ENCODE results near the gene ALG12. TPM values are rescaled to one million over a fixed set of nuclear protein-coding genes. Genes with fewer than 3 reads are reported as not detected.

ALG12 gene
- total and polyA plus RNA-seq, 4 donors, result 3.0 to 18.7 (median 13.5) TPM

DNA sequence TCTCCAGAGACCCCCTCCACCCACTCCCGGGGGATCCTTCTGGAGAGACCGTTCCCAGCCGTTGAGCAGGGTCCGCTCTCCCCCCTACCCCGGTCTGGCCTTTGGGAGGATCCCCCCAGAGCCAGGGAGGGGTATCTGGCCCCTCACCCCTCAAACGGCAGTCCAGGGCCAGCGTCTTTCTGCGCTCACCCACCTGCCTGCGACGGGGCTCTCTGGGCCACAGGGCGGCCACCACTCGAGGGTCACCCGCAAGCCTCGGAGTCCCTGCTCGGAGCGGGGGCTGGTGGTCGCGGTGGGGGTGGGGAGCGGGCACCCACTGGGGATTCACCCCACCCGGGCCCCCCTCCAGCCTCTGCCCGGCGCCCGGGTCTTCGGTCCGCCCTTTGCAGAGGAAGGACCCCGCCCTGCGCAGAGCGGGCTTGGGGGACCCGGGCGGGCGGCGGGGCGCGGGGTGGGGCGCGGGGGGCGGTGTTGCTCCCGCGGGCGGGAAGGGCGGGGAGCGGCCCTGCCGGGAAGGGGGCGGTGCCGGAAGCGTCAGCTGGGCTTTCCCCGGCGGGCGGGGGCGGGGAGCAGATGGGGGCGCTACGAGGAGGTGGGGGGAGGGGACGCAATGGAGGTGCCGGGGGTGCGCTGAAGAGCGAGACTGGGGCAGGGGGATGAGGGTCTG lies 16.8 kb upstream of the ALG12 start:
- Histone ChIP-seq H3K27ac (ENCODE audit: low read depth in 1 of 2, low read length in 2 of 2) (peak overlapping the region; percentile 61 to 72), H3K9me3 (ENCODE audit: control insufficient read depth, low read length) (no peaks in the 10 kb centered on the region), H3K27me3 (ENCODE audit: control insufficient read depth in 1 of 2, insufficient read depth in 2 of 2, low read length in 1 of 2) (no peaks in the 10 kb centered on the region), H3K36me3 (ENCODE audit: control insufficient read depth in 1 of 2, insufficient read depth in 2 of 2, low read length in 1 of 2) (no peaks in the 10 kb centered on the region), H3K4me3 (ENCODE audit: low read length in 2 of 2) (no peak overlapping the region), H3K4me1 (ENCODE audit: control insufficient read depth in 1 of 2, insufficient read depth in 2 of 2, low read length in 2 of 2) (peaks cover 1 to 2% of the 10 kb centered on the region in 2 donors)
- intact Hi-C loops (cut with DNase I), result loop anchor here in 1 of 2 donors (2.0 to 5.0 kb wide), 2 partner anchors 16 to 272 kb away; partner anchors contain the start of genes ALG12 and CRELD2
- WGBS, 2 donors, result 16 to 29% methylated on average over 34 to 56 of the region's 56 CpGs
- DNase-seq, result peak; percentile 94 to 96
- ATAC-seq (ENCODE audit: low FRiP score), result peak; percentile 54

DNA sequence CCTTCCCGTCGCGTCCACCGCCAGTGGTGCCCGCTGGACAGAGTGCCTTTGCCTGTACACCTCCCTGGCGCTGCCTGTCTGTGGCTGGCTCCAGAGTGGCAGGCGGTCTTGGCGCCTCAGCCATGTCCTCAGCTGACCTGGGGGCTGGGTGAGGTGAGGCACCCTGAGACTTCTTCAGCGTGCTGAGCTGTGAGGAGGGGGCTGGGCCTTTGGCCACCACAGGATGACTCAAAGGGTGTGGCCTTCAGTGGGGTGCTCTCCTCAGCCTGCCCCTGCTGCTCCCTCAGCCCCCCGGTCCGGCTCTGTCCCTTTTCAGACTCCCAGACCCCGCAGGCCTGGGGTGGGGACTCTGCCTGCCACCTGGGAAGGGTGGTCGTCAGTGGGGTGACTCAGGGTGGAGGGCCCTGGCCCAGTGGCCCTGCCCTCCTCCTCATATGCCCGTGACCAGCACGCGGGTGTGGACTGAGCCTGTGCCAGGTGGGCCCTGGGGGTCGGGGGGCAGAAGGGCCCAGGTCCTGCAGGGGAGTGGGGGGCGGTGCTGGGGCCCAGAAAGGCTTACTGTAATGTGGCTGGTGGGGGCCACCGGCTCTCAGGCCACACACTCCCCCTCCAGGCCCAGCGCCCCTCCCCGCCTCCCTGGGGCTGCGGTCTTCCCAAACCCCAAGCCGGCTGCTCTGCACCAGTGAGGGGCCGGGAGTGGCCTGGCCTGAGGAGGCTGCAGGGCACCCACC lies 16.1 kb upstream of the ALG12 start:
- H3K36me3 ChIP-seq (ENCODE audit: control insufficient read depth in 1 of 2, insufficient read depth in 2 of 2, low read length in 1 of 2), result no peaks in the 10 kb centered on the region
- peaks cover 1 to 2% of the 10 kb centered on the region in 2 donors for H3K4me1 ChIP-seq (ENCODE audit: control insufficient read depth in 1 of 2, insufficient read depth in 2 of 2, low read length in 2 of 2)
- H3K9me3 ChIP-seq (ENCODE audit: control insufficient read depth, low read length), result no peaks in the 10 kb centered on the region
- no peak for ATAC-seq (ENCODE audit: low FRiP score)
- H3K4me3 ChIP-seq (ENCODE audit: low read length in 2 of 2), result no peak overlapping the region
- peak in 1 of 2 donors; percentile 80 for DNase-seq
- WGBS, 2 donors, result 44 to 49% methylated on average over 19 to 24 of the region's 24 CpGs
- H3K27me3 ChIP-seq (ENCODE audit: control insufficient read depth in 1 of 2, insufficient read depth in 2 of 2, low read length in 1 of 2), result no peaks in the 10 kb centered on the region
- intact Hi-C loops (cut with DNase I), result loop anchor here in 1 of 2 donors (2.0 to 5.0 kb wide), 2 partner anchors 16 to 273 kb away; partner anchors contain the start of genes ALG12 and CRELD2
- peak overlapping the region; percentile 61 to 72 for H3K27ac ChIP-seq (ENCODE audit: low read depth in 1 of 2, low read length in 2 of 2)

GRCh38 chr22:49933236-49934159 lies 15.3 kb upstream of the ALG12 start:
- intact Hi-C loops (cut with DNase I), result loop anchor here in 1 of 2 donors (2.0 to 5.0 kb wide), 2 partner anchors 15 to 274 kb away; partner anchors contain the start of genes ALG12 and CRELD2
- 68 to 77% methylated on average over 27 of the region's 27 CpGs for WGBS, 2 donors
- Histone ChIP-seq H3K4me3 (ENCODE audit: low read length in 2 of 2) (no peak overlapping the region), H3K36me3 (ENCODE audit: control insufficient read depth in 1 of 2, insufficient read depth in 2 of 2, low read length in 1 of 2) (no peaks in the 10 kb centered on the region), H3K4me1 (ENCODE audit: control insufficient read depth in 1 of 2, insufficient read depth in 2 of 2, low read length in 2 of 2) (peaks cover 1 to 2% of the 10 kb centered on the region in 2 donors), H3K9me3 (ENCODE audit: control insufficient read depth, low read length) (no peaks in the 10 kb centered on the region), H3K27me3 (ENCODE audit: control insufficient read depth in 1 of 2, insufficient read depth in 2 of 2, low read length in 1 of 2) (no peaks in the 10 kb centered on the region), H3K27ac (ENCODE audit: low read depth in 1 of 2, low read length in 2 of 2) (peak overlapping the region in 1 of 2 donors; percentile 61)
- ATAC-seq (ENCODE audit: low FRiP score) (no peak), DNase-seq (no peak)

DNA sequence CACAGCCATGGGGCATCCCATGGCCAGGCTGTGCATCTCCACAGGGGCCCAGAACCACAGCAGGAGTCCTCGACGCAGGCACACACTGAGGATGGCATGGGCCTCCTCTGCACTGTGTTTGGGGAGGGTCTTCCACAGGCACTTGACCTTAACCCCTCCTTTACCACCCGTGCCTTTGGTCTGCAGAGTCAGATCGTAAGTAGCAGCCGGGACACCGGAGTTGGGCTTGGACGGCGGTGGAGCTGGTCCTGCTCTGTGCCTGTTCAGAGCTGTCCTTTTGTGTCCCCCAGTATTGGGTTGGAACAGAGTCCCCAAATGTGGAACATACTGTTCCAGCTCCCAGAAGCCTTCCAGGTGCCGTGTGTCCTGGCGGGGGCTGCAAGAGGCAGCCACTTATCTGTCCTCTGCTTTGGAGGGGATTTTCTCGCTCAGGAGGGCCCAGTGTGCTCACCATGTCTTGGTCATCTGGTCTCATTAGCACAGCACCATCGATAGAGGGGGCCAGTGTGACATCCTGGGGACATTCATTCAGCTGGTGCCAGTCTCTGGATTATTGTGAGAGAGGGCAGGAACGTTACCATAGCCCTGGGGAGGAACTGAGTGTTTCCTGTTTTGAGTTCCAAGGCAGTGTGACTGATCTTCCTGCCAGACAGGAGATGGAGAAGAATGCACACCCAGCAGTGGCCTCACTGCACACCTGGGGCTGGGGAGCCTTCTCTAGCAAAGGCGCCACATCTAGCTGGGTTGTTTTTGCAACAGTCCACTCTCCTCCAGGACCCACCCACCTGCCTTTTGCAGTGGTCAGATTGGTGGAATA lies 12.6 kb upstream of the ALG12 start:
- no peaks in the 10 kb centered on the region for H3K9me3 ChIP-seq (ENCODE audit: control insufficient read depth, low read length)
- 63 to 64% methylated on average over 14 of the region's 14 CpGs for WGBS, 2 donors
- H3K4me1 ChIP-seq (ENCODE audit: control insufficient read depth in 1 of 2, insufficient read depth in 2 of 2, low read length in 2 of 2), result peaks cover 0 to 1% of the 10 kb centered on the region in 2 donors
- no peak for ATAC-seq (ENCODE audit: low FRiP score)
- peak in 1 of 2 donors; percentile 86 for DNase-seq
- H3K36me3 ChIP-seq (ENCODE audit: control insufficient read depth in 1 of 2, insufficient read depth in 2 of 2, low read length in 1 of 2), result no peaks in the 10 kb centered on the region
- intact Hi-C loops (cut with DNase I), result loop anchor here in 1 of 2 donors (5.0 kb wide), 1 partner anchor 276 kb away; no protein-coding TSS in a partner anchor
- no peak overlapping the region for H3K4me3 ChIP-seq (ENCODE audit: low read length in 2 of 2)
- H3K27ac ChIP-seq (ENCODE audit: low read depth in 1 of 2, low read length in 2 of 2), result no peak overlapping the region
- H3K27me3 ChIP-seq (ENCODE audit: control insufficient read depth in 1 of 2, insufficient read depth in 2 of 2, low read length in 1 of 2), result no peaks in the 10 kb centered on the region

DNA sequence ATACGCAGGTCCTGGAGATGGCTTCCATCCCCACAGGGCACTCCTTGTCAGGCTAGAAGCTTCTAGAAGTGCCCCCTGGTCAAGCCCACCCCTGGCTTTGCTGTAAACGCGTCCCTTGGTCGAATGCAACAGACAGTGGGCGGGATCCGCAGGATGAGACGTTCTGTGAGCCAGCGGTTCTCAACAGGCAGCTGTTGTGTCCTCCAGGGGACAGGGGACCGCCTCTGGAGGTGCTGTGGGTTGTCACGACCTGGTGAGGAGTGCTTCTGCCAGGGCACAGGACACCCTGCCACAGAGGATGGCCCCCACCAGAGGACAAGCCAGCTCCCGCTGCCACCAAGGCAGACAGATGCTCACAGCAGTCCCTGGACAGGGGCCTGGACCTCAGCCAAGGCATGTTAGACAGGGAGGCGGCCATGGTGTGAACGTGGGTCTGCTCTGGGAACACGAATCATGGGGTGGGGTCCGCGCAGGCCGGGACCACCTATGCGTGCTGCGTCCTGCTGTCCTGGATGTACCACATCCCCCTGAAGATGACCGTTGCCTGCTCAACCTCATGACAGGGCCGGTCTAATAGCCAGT lies 11.8 kb upstream of the ALG12 start:
- intact Hi-C loops (cut with DNase I), result loop anchor here (1.0 to 10.0 kb wide), 5 partner anchors 45 to 277 kb away; partner anchors contain the start of gene SELENOO (in 1 of the 2)
- no peaks in the 10 kb centered on the region for H3K27me3 ChIP-seq (ENCODE audit: control insufficient read depth in 1 of 2, insufficient read depth in 2 of 2, low read length in 1 of 2)
- no peak for ATAC-seq (ENCODE audit: low FRiP score)
- 70 to 73% methylated on average over 21 of the region's 21 CpGs for WGBS, 2 donors
- peak in 1 of 2 donors; percentile 65 for DNase-seq
- H3K9me3 ChIP-seq (ENCODE audit: control insufficient read depth, low read length), result no peaks in the 10 kb centered on the region
- H3K4me3 ChIP-seq (ENCODE audit: low read length in 2 of 2), result no peak overlapping the region
- peaks cover 0 to 1% of the 10 kb centered on the region in 2 donors for H3K4me1 ChIP-seq (ENCODE audit: control insufficient read depth in 1 of 2, insufficient read depth in 2 of 2, low read length in 2 of 2)
- H3K36me3 ChIP-seq (ENCODE audit: control insufficient read depth in 1 of 2, insufficient read depth in 2 of 2, low read length in 1 of 2), result no peaks in the 10 kb centered on the region
- no peak overlapping the region for H3K27ac ChIP-seq (ENCODE audit: low read depth in 1 of 2, low read length in 2 of 2)

- no peaks in the 10 kb centered on the region for H3K9me3 ChIP-seq (ENCODE audit: control insufficient read depth, low read length)
- intact Hi-C loops (cut with DNase I), result loop anchor here (1.0 to 10.0 kb wide), 4 partner anchors 45 to 275 kb away; partner anchors contain the start of gene SELENOO (in 1 of the 2)
- H3K27me3 ChIP-seq (ENCODE audit: control insufficient read depth in 1 of 2, insufficient read depth in 2 of 2, low read length in 1 of 2), result no peaks in the 10 kb centered on the region
- 3 to 11% methylated on average over 15 to 75 of the region's 75 CpGs for WGBS, 2 donors
- no peaks in the 10 kb centered on the region for H3K36me3 ChIP-seq (ENCODE audit: control insufficient read depth in 1 of 2, insufficient read depth in 2 of 2, low read length in 1 of 2)
- H3K27ac ChIP-seq (ENCODE audit: low read depth in 1 of 2, low read length in 2 of 2), result no peak overlapping the region
- peaks cover 0 to 1% of the 10 kb centered on the region in 2 donors for H3K4me1 ChIP-seq (ENCODE audit: control insufficient read depth in 1 of 2, insufficient read depth in 2 of 2, low read length in 2 of 2)
- DNase-seq, result peak; percentile 69 to 92
- no peak overlapping the region for H3K4me3 ChIP-seq (ENCODE audit: low read length in 2 of 2)
- ATAC-seq (ENCODE audit: low FRiP score), result peak; percentile 79
These were observed 11.2 kb upstream of the ALG12 start for GRCh38 chr22:49929211-49929979.

Data from aorta (tissue), 5 donors.